LNCaP clone FGC (cell line): ENCODE measurements around the gene HRCT1.
"Not testable (repeated sequence)": the region's sequence is repeated elsewhere in the genome, so short reads cannot be mapped to it uniquely, and the experiment has no call there.

ENCODE experiments used
- DNase-seq: peaks from one replicate; pipeline ENCODE4 v3.0.0-alpha.2; 2011; ENCODE audit warnings: low read depth
- H3K4me3 ChIP-seq: 2 replicates; pipeline ENCODE4 v1.5.1; 2011; ENCODE audit warnings: mild to moderate bottlenecking, low read depth, low read length, control low read depth
- TF ChIP-seq, protein P1 (sequence below): IDR thresholded peaks from 2 replicates; pipeline ENCODE4 v1.5.1; 2012; ENCODE audit warnings: mild to moderate bottlenecking; ENCODE audit not compliant: control insufficient read depth, insufficient read depth; ENCODE audit errors: extremely low read depth

Gene HRCT1

GRCh38 chr9:35869621-35870216, 36.3 kb upstream of the HRCT1 start:
- DNase-seq: no peak
- TF ChIP-seq, protein P1, sequence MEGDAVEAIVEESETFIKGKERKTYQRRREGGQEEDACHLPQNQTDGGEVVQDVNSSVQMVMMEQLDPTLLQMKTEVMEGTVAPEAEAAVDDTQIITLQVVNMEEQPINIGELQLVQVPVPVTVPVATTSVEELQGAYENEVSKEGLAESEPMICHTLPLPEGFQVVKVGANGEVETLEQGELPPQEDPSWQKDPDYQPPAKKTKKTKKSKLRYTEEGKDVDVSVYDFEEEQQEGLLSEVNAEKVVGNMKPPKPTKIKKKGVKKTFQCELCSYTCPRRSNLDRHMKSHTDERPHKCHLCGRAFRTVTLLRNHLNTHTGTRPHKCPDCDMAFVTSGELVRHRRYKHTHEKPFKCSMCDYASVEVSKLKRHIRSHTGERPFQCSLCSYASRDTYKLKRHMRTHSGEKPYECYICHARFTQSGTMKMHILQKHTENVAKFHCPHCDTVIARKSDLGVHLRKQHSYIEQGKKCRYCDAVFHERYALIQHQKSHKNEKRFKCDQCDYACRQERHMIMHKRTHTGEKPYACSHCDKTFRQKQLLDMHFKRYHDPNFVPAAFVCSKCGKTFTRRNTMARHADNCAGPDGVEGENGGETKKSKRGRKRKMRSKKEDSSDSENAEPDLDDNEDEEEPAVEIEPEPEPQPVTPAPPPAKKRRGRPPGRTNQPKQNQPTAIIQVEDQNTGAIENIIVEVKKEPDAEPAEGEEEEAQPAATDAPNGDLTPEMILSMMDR: no peak
- no peak overlapping the region for H3K4me3 ChIP-seq

GRCh38 chr9:35870351-35870923, 35.6 kb upstream of the HRCT1 start, which contains the start of gene OR13J1:
OR13J1 (minus strand) TSS chr9:35870401; CDS start chr9:35870401, 0 bp downstream.
- TF ChIP-seq, protein P1: no peak
- no peak within 1 kb of the TSS for H3K4me3 ChIP-seq
- DNase-seq: no peak

DNA sequence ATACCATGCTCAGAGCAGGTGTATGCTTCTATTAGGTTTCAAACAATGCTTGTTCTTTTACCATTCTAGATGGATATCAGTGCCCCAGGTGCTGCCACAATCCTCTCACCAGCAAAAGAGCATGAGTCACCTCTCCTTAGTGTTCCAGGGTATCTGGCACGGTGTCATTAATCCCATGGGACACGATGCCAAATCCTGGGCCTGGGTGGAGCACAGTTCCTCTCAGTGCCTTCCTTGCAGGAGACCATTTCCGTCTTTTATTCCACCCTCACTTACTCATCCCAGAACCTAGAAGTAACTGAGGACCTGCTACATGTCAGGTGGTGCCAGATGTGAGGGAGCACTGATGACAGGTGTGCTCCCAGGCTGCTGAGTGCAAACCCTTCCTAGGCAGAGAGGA, 34.5 kb upstream of the HRCT1 start:
- H3K4me3 ChIP-seq: no peak overlapping the region
- peak; percentile 42 for DNase-seq
- TF ChIP-seq, protein P1: no peak

DNA sequence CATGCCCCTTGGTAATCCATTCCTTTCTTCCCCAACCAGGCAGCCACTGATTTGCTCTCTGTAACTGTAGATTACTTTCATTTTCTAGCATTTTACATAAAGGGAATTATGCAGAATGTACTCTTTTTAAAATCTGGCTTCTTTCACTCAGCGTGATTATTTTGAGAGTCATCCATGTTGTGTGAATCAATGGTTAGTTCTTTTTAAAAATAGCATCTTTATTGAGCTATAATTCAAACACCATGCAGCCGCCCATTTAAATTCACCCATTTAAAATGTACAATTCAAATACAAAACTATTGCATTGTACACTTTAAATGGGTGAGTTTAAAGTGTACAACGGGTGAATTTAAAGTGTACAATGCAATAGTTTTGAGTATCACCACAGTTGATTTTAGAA, 33.5 kb upstream of the HRCT1 start:
- DNase-seq: no peak
- TF ChIP-seq, protein P1: no peak
- H3K4me3 ChIP-seq: no peak overlapping the region

DNA sequence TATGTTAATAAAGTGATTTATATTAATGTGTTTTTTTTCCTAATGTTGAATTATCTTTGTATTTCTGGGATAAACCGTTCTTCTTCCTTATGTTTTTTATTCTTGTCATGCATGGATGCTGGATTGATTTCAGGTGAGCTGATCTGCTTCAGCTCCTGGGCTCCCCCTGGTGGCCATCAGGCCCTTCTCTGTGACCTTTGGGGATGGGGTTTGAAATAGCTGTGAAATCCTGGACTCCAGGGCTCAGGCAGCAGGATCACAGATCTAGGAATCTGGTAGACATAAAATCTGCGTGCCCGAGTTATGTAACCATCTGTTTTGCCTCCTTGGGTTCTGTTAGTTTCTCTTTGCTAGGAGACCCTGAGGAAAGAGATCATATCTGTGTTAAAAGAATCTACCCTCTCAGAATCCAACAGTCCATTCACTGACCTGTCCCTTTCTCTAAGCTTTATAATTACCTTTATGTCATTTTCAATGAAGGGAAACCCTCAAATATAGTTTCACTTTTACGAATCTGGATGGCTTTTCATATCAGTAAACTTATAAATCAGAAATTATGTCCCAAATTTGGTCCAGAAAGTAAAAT, 23.6 kb upstream of the HRCT1 start:
- no peak overlapping the region for H3K4me3 ChIP-seq
- DNase-seq: peak; percentile 44
- TF ChIP-seq, protein P1: peak; percentile 97

DNA sequence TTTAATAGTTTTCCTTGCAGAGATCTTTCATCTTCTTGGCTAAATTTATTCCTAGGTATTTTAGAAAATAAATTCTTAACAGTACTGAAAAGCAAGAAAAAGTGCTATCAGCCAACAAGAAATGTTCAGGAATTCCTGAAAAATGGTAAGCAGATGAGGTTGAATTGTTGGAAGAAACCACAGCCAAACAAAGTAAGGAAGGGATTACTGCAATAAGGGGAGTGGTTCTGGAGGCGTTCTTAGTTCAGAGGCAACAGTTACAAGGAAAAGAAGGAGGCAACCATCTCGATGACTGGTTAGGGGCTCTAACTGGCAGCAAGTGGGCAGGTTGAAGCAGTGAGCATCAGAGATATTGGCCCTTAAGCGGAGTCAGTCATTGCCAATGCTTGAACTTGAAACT, 23.0 kb upstream of the HRCT1 start:
- no peak for DNase-seq
- no peak overlapping the region for H3K4me3 ChIP-seq
- TF ChIP-seq, protein P1: no peak

DNA sequence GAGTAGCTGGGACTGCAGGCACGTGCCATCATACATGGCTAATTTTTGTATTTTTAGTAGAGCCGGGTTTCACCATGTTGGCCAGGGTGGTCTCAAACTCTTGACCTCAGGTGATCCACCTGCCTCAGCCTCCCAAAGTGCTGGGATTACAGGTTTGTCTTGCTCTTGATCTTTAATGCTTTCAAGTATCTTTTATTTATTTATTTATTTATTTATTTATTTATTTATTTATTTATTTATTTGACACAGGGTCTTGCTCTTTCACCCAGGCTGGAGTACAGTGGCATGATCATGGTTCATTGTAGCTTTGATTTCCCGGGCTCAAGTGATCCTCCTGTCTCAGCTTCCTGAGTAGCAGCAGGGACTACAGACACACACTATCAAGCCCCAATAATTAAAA, 21.1 kb upstream of the HRCT1 start:
- H3K4me3 ChIP-seq, DNase-seq: not testable (repeated sequence)
